ENCODE data around the gene CLDN9.
"Not testable (repeated sequence)": the region's sequence is repeated elsewhere in the genome, so short reads cannot be mapped to it uniquely, and the experiment has no call there.

GRCh38 chr16:3053330-3053710 is 40.6 kb downstream of the CLDN9 start:
- not testable (repeated sequence) for TF ChIP-seq MAX (IDR thresholded peaks at IDR 0.05; ENCODE audit: low read depth, low read length); CTCF (IDR thresholded peaks at IDR 0.05; ENCODE audit: low read depth, low read length); POLR2A (IDR thresholded peaks at IDR 0.05; ENCODE audit: extremely low read depth, insufficient read length); MYC (IDR thresholded peaks at IDR 0.05; ENCODE audit: low read depth, low read length)
